Astrocyte of the cerebellum (primary cell): ENCODE results near the gene QRSL1.

Experiments
- DNase-seq: peaks from one replicate; pipeline ENCODE4 v3.0.0-alpha.2; 2011; ENCODE audit warnings: low read depth
- H3K4me3 ChIP-seq: 2 replicates; pipeline ENCODE4 v1.5.1; 2011; ENCODE audit warnings: mild to moderate bottlenecking, low read depth, low read length, moderate library complexity
- in situ Hi-C: cut with HindIII; loops from 2 replicates; pipeline ENCODE4 v1.10.0; 2017; ENCODE audit warnings: low sequenced_read_pairs
- TF ChIP-seq, protein P1 (sequence below): IDR thresholded peaks from 2 replicates; pipeline ENCODE4 v1.5.1; 2012; ENCODE audit warnings: low read length, low read depth, moderate library complexity, mild to moderate bottlenecking; ENCODE audit errors: missing control alignments

Gene QRSL1

DNA sequence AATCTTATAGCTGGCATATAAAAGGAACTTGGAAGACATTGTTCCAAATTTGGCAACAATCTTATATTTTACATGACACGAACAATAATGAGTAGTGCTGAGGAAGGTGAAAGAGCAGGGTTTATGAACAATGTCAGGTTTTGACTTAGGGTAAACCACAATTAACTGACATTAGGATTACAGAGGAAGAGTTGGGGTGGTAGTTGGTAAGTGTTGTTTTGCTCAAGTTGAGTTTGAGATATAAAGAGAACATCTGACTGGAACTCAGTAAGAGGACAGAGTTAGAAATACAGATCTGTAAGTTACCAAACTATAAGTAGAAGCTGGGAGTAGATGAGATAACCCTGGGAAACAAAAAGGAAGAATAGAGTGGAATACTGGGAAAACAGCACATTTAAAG is 15.2 kb upstream of the QRSL1 start:
- H3K4me3 ChIP-seq, result no peak overlapping the region
- TF ChIP-seq, protein P1, sequence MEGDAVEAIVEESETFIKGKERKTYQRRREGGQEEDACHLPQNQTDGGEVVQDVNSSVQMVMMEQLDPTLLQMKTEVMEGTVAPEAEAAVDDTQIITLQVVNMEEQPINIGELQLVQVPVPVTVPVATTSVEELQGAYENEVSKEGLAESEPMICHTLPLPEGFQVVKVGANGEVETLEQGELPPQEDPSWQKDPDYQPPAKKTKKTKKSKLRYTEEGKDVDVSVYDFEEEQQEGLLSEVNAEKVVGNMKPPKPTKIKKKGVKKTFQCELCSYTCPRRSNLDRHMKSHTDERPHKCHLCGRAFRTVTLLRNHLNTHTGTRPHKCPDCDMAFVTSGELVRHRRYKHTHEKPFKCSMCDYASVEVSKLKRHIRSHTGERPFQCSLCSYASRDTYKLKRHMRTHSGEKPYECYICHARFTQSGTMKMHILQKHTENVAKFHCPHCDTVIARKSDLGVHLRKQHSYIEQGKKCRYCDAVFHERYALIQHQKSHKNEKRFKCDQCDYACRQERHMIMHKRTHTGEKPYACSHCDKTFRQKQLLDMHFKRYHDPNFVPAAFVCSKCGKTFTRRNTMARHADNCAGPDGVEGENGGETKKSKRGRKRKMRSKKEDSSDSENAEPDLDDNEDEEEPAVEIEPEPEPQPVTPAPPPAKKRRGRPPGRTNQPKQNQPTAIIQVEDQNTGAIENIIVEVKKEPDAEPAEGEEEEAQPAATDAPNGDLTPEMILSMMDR, result no peak
- no peak for DNase-seq
- in situ Hi-C loops, result no loop called here

DNA sequence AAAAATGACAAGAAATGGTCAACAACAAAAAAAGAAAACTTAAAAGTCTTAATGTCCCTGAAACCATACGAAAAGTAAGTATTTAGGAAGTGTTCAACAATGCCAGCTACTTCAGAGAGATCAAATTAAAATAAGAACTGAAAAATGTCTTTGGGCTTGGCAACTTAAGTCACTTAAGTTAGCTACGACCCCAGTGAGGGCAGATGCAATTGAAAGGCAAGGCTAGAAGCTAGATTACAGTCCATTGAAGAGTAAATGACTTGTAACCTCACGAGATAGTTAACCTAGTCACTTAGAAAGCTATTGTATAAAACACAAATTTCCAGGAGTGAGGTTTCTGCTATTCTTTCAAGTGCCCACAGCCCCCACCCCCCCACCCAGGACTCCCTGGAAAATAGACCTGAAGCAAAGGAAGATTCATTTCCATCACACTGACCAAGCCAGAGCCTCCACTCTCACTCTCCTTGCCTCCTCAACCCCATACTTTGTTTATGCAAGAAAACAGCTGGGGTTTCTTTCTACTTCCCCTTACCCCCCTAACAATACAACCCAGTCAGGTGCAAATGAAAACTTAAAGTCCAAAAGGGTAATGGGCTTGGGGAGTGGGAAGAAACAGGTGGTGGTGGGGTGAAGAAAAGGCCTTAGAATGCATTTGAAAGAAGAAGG is 14.7 kb upstream of the QRSL1 start:
- DNase-seq, result no peak
- TF ChIP-seq, protein P1, result no peak
- in situ Hi-C loops, result no loop called here
- no peak overlapping the region for H3K4me3 ChIP-seq

DNA sequence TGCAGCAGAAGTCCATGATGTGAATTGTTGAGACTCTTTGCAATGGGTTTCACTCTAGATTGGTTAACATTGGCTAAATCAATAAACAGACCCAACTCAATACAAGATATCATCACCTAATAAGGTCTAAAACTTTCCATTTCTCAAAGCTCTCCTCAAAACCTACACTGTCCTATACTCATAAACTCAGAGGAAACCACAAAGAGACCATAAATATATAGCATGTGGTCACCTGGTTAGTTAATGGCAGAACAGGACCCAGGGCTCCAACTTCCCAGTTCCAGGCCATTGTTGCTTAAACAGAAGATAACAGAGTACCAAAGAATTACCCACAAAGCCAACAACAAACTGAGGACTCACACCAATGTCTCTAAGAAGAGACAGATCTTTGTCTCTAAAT is 12.1 kb upstream of the QRSL1 start:
- no peak overlapping the region for H3K4me3 ChIP-seq
- TF ChIP-seq, protein P1, result no peak
- in situ Hi-C loops, result no loop called here
- DNase-seq, result no peak

DNA sequence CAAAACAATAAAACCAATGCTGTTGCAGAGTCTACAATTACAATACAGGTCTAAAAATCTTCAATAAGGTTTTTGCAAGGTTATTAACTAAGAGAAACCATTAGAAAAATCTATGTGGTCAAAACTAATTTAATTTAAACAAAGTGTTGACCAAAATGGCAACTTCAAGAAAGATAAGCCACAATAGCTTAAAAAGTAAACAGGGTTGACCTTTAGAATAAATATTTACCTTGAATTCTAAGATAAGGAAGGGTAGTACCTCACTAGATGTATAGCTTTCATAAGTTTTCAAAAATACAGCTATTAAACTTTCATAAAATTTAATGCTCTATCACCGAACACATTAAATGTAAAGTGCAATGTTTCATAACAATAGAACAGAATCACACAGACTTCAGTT is 11.5 kb upstream of the QRSL1 start:
- H3K4me3 ChIP-seq, result no peak overlapping the region
- TF ChIP-seq, protein P1, result no peak
- in situ Hi-C loops, result no loop called here
- DNase-seq, result no peak

DNA sequence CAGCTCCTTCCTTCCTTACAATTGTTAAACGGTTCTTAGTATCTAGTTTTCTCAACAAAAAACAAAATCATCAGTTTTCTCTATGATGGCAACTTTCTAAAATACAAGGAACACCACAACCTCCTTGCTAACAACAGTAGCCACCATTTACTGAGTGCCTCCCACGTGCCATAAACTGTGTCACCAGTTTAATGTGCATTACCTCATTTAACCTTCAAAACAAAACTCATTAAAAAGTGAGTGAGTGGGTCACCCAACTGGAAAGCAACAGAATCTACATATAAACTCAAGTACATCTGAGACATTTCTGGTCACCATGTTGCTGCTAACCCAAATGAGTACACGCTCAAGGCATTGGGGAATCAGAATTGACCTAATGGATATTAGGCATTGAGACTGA is 11.1 kb upstream of the QRSL1 start:
- H3K4me3 ChIP-seq, result no peak overlapping the region
- no peak for DNase-seq
- TF ChIP-seq, protein P1, result no peak
- in situ Hi-C loops, result no loop called here

DNA sequence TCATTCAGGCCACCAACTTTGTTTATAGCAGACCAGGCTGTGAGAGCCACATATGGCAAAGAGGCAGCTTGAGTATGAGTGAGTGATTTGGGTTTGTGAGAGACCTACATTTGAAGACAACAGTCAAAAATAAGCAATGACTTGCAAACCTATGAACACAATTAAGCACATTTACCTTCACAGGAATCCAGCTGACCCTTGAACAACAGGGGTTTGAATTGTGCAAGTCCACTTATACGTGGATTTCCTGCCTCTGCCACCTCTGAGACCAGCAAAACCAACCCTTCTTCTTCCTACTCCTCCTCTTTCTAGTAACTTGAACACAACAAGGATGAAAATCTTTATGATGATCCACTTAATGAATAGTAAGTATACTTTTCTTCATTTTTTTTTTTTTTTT is 10.2 kb upstream of the QRSL1 start:
- DNase-seq, result no peak
- TF ChIP-seq, protein P1, result no peak
- in situ Hi-C loops, result no loop called here
- H3K4me3 ChIP-seq, result no peak overlapping the region
